Central memory CD8-positive, alpha-beta T cell (primary cell): Measurements from ENCODE around the gene LRRC4.

Experiments used
- ATAC-seq: fragments of 150-1000 bp; cut with Tn5 transposase; replicated peaks from 2 replicates; pipeline ENCODE4 v1.10.0; 2022; ENCODE audit warnings: mild to moderate bottlenecking, moderate FRiP score, moderate number of reproducible peaks; ENCODE audit not compliant: poor library complexity, severe bottlenecking; ENCODE audit errors: extremely low read depth
- DNase-seq, 2 donors: peaks; one replicate each; pipeline ENCODE4 v3.0.0; 2021; ENCODE audit warnings: low spot score in 2 of 2
- H3K27ac Mint-ChIP-seq: one replicate; pipeline ENCODE4 v1.8.0; 2022; ENCODE audit warnings: low read depth, mild to moderate bottlenecking, moderate library complexity, mixed read lengths
- H3K27me3 Mint-ChIP-seq: one replicate; pipeline ENCODE4 v1.8.0; 2022; ENCODE audit warnings: mixed read lengths
- H3K36me3 Mint-ChIP-seq: one replicate; pipeline ENCODE4 v1.8.0; 2022; ENCODE audit warnings: mild to moderate bottlenecking, moderate library complexity, mixed read lengths; ENCODE audit not compliant: insufficient read depth
- H3K4me1 Mint-ChIP-seq: one replicate; pipeline ENCODE4 v1.8.0; 2022; ENCODE audit warnings: mixed read lengths
- H3K4me3 Mint-ChIP-seq: one replicate; pipeline ENCODE4 v1.8.0; 2022; ENCODE audit warnings: mild to moderate bottlenecking, moderate library complexity, mixed read lengths
- H3K9me3 Mint-ChIP-seq: one replicate; pipeline ENCODE4 v1.8.0; 2022; ENCODE audit warnings: mixed read lengths

Gene LRRC4

DNA sequence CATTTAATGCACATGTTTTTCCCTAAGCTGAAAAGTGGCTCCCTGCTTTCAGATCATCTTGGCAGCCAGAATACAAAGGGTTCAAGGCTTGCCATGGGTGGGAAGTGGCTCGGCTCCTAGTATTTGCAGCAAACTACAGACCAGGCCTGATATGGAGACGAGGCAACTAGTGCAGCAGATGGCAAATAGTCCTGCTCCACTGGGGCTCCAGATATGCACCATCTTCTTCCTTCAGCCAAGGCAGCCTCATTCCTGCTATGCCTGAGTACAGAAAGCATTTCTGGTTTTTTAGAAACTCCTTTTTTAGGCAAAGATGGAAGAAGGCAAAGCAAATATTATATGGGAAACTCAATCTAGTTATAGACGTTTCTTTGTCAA lies 23.9 kb downstream of the LRRC4 start:
- H3K27me3 Mint-ChIP-seq = no peaks in the 10 kb centered on the region
- no peak for DNase-seq
- H3K4me1 Mint-ChIP-seq = peaks cover 26% of the 10 kb centered on the region
- H3K4me3 Mint-ChIP-seq = no peak overlapping the region
- no peak for ATAC-seq
- peaks cover 9% of the 10 kb centered on the region for H3K36me3 Mint-ChIP-seq
- H3K27ac Mint-ChIP-seq = no peak overlapping the region
- H3K9me3 Mint-ChIP-seq = no peaks in the 10 kb centered on the region

DNA sequence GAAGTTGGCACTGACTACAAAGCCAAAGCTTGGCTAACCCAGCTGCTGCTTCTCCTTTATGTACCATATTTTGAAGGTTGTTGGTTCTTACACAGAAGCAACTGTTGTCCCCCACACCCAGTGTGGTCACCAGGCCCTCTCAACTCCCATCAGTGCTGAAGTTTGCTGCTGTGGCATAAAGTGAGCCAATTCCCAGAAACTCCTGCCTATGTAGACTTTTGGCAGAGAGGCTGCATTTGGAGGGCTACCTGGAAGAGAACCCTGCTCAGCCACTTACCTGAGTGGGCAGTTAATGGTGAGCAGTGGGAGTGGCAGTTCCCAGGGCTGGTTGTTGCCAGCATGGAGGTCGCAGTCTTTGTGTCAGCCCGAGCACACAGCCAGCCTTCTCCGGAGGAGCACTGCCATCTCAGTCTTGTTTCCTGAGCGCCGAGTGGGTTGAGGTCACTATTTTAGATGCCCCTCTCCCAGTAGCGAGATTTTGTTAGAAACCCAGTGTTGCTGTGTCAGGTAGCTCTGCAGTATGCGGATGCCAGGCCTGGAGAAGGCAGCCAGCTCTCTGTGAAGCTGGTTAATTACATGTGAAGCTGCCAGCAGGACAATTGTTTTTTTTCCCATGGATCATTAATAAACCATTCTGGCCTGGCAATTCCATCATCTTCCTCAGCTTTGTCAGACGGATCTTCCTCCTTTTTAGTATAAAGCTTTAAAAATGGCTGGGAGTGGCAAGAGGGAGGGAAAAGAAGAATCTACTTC lies 24.5 kb downstream of the LRRC4 start:
- Mint-ChIP-seq H3K9me3 (no peaks in the 10 kb centered on the region), H3K4me1 (peaks cover 26% of the 10 kb centered on the region), H3K27me3 (no peaks in the 10 kb centered on the region), H3K27ac (no peak overlapping the region), H3K36me3 (peaks cover 9% of the 10 kb centered on the region), H3K4me3 (no peak overlapping the region)
- DNase-seq (no peak), ATAC-seq (no peak)

DNA sequence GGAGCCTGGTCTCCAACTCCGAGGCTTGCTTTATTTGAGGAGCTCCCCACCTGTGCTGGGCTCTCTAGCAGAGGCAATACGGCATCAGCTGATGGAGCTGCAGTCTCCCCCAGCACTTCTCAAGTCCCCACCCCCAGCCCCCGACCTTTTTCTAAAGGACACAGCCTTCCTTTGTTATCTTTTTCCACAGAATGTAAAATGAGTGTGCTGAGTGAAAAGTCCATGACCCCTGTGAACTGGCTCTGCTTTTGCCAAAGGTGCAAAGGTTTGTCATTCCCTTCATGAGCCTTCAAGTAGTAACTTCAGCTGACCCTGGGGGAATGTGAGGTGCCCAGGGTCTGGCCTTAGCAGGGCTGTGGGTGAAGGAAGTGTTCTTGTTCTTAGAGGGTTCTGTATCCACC lies 25.5 kb downstream of the LRRC4 start:
- no peaks in the 10 kb centered on the region for H3K9me3 Mint-ChIP-seq
- H3K4me3 Mint-ChIP-seq = no peak overlapping the region
- H3K27me3 Mint-ChIP-seq = no peaks in the 10 kb centered on the region
- DNase-seq (no peak), ATAC-seq (no peak)
- no peak overlapping the region for H3K27ac Mint-ChIP-seq
- H3K36me3 Mint-ChIP-seq = peaks cover 9% of the 10 kb centered on the region
- peaks cover 26% of the 10 kb centered on the region for H3K4me1 Mint-ChIP-seq

DNA sequence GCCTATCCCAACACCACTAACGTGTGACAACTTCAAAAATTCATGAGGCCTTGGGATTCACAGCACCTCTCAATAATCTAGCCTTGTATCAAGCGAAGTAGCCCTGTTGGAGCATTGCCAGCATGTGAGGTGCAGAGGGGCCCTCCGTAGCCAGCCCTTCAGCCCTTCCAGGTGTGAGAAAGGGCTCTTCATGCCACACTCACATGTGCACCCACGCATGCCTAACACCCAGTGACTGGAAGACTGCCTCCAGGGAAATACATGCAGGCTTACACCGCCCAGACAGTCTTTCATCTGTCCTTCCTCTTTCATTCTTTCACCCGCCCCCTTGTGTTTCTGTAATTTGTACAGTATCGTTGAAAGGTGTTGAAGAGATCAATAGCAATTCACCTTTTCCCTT lies 26.1 kb downstream of the LRRC4 start:
- Mint-ChIP-seq H3K27me3 (no peaks in the 10 kb centered on the region), H3K27ac (no peak overlapping the region), H3K4me1 (peaks cover 22% of the 10 kb centered on the region), H3K4me3 (no peak overlapping the region), H3K36me3 (peaks cover 9% of the 10 kb centered on the region), H3K9me3 (no peaks in the 10 kb centered on the region)
- no peak for DNase-seq
- no peak for ATAC-seq

DNA sequence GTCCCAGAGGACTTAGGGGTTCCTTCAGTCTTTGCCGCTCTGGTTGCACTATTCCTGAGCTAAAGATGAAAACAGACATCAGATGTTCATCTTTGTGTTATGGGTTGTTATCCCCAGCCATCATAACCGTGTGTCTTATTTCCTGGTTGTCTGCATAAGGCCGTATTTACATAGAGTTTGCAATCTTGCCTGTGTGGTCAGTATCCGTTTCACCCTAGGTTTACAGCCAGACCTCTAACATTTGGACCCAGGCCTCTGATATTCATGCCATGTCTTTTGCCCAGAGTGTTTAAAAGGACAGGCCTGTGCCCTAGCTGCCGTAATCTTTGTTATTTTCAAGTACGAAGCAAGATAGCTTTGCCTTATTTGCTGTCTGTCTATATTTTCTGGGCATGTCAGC lies 26.6 kb downstream of the LRRC4 start:
- ATAC-seq = no peak
- no peaks in the 10 kb centered on the region for H3K27me3 Mint-ChIP-seq
- DNase-seq = no peak
- no peak overlapping the region for H3K27ac Mint-ChIP-seq
- no peak overlapping the region for H3K4me3 Mint-ChIP-seq
- peaks cover 17% of the 10 kb centered on the region for H3K4me1 Mint-ChIP-seq
- H3K9me3 Mint-ChIP-seq = no peaks in the 10 kb centered on the region
- peaks cover 8% of the 10 kb centered on the region for H3K36me3 Mint-ChIP-seq

DNA sequence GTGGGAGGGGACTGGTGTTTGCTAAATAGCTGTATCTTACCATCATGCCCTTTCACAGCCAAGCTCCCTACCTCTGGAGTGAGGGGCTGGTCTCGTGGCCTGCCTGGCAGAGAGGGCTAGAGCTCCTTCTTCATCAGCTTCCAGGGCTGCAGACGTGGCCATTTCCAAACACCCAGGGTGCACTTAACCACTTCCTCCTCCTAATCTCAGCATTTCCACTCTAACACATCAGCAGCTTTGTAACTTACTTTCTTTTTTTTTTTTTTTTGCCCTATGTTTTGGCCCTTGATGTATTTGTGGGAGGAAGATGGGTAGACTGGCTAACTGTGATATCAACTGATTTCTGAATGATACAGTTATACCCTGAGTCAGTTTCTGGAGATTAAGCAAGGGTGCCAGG lies 27.4 kb downstream of the LRRC4 start:
- Mint-ChIP-seq H3K4me3 (no peak overlapping the region), H3K9me3 (no peaks in the 10 kb centered on the region), H3K27me3 (no peaks in the 10 kb centered on the region), H3K4me1 (peaks cover 17% of the 10 kb centered on the region), H3K27ac (no peak overlapping the region), H3K36me3 (peaks cover 10% of the 10 kb centered on the region)
- DNase-seq (no peak), ATAC-seq (no peak)

DNA sequence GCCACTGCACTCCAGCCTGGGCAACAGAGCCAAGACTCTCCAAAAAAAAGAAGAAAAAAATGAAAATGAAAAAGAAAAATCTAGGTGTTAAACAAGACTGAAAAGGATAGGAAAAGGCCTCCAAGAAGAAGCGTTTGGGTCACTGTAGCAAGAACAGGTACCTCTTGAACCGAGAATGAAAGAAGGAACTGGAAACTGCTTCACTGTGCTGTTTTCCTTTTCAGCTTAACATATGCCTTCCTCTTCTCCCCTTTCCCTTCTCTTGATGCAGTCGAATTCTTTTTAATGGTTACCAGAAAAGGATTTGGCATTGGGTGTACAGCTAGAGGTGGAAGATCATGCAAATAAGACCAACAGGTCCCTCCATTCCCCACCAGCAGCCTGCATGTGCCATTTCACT lies 28.1 kb downstream of the LRRC4 start:
- H3K27me3 Mint-ChIP-seq = no peaks in the 10 kb centered on the region
- peaks cover 17% of the 10 kb centered on the region for H3K4me1 Mint-ChIP-seq
- no peak overlapping the region for H3K27ac Mint-ChIP-seq
- H3K4me3 Mint-ChIP-seq = no peak overlapping the region
- ATAC-seq (no peak), DNase-seq (no peak)
- H3K9me3 Mint-ChIP-seq = no peaks in the 10 kb centered on the region
- H3K36me3 Mint-ChIP-seq = peaks cover 10% of the 10 kb centered on the region

DNA sequence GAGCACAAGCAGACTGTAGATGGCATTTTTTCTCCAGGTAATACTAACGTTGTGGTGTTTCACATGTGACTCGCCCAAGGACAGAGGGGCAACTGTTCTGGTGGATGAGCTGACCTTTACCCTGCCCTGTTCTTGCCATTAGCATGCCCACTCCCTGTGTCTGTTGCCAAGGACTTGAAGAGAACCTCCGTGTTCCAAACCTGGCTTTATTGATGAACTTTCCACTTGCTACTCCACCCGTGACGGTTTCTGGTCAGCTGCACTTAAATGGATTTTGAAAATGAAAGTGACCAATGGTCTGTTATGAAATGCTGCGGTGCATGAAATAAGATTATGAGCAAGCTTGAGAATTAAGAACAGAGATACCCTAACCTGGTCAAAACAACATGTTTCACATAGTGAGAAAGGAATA lies 30.4 kb downstream of the LRRC4 start:
- Mint-ChIP-seq H3K36me3 (peaks cover 8% of the 10 kb centered on the region), H3K4me1 (peaks cover 17% of the 10 kb centered on the region), H3K27me3 (no peaks in the 10 kb centered on the region), H3K4me3 (no peak overlapping the region), H3K27ac (no peak overlapping the region), H3K9me3 (no peaks in the 10 kb centered on the region)
- DNase-seq = no peak
- ATAC-seq = no peak

DNA sequence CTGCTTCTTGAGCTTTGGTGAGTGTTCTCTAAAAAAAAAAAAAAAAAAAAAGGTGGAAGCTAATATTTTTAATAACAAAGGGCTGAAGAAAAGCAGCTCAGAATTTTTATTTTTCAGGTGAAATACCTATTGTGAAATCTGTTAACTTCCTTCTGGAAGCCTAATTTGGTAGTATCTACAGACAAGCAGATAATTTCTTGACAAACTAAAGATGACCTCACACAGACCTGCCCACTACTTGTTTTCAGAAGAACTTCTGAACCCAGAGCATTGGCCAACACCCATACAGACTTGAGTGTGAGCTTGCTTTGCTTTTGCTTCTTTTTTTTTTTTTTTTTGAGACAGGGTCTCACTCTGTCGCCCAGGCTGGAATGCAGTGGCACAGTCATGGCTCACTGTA lies 31.2 kb downstream of the LRRC4 start:
- H3K27ac Mint-ChIP-seq = no peak overlapping the region
- H3K4me3 Mint-ChIP-seq = no peak overlapping the region
- no peaks in the 10 kb centered on the region for H3K27me3 Mint-ChIP-seq
- H3K36me3 Mint-ChIP-seq = peaks cover 8% of the 10 kb centered on the region
- DNase-seq = no peak
- ATAC-seq = no peak
- peaks cover 17% of the 10 kb centered on the region for H3K4me1 Mint-ChIP-seq
- no peaks in the 10 kb centered on the region for H3K9me3 Mint-ChIP-seq

DNA sequence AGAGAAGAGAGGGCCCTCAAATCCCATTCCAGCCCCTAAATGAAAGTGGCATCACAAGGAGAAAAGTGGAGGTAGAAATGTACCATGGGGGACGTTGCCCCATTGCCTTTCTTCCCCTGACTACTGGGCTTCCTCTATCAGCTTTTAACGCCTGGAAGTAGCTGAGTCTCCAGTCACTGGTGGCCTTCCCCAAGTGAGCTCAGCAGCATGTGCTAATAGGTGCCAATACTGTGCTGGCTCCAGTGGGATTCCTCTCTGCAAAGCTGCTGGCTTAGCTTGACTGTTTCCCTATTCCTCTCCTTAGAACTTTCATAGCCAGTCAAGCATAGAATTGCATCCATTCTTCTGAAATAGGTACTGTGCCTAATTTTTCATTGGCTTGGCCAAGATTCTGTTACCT lies 32.6 kb downstream of the LRRC4 start:
- H3K27me3 Mint-ChIP-seq = no peaks in the 10 kb centered on the region
- peaks cover 12% of the 10 kb centered on the region for H3K4me1 Mint-ChIP-seq
- DNase-seq (no peak), ATAC-seq (no peak)
- H3K4me3 Mint-ChIP-seq = no peak overlapping the region
- peaks cover 13% of the 10 kb centered on the region for H3K36me3 Mint-ChIP-seq
- H3K9me3 Mint-ChIP-seq = no peaks in the 10 kb centered on the region
- no peak overlapping the region for H3K27ac Mint-ChIP-seq

DNA sequence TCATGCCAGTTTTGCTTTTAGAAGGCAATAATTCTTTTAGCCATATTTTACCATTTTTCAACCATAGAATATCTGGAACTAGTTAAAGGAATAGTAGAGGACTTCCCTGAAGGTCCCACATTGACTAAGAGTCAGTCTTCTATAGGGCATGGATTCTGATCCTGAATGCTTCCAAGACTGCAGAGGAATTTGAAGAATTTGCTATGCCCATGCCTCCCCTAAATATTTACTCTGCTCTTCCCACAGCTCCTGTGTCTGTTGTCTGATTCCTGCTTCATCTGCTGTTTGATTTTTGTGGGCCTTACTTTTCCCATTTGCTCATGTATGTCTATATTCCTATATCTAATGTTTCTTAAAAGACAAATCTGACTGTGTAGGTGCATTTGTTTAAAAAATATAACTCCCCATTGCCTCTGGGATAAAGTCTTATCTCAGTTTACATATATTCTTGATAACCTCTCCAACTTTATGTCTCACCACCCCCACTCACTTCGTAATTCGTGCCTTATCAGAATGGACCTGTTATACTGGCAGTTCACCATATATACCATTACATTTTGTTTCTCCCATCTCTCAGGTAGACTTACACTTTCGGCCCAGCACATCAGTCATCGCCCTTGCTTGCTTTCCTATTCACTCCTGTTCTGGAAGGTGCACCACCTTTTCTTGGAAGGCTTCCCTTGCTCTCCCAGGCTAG lies 33.9 kb downstream of the LRRC4 start:
- Mint-ChIP-seq H3K9me3 (no peaks in the 10 kb centered on the region), H3K27ac (no peak overlapping the region), H3K36me3 (peaks cover 20% of the 10 kb centered on the region), H3K27me3 (no peaks in the 10 kb centered on the region), H3K4me1 (no peaks in the 10 kb centered on the region), H3K4me3 (no peak overlapping the region)
- DNase-seq = no peak
- ATAC-seq = no peak

DNA sequence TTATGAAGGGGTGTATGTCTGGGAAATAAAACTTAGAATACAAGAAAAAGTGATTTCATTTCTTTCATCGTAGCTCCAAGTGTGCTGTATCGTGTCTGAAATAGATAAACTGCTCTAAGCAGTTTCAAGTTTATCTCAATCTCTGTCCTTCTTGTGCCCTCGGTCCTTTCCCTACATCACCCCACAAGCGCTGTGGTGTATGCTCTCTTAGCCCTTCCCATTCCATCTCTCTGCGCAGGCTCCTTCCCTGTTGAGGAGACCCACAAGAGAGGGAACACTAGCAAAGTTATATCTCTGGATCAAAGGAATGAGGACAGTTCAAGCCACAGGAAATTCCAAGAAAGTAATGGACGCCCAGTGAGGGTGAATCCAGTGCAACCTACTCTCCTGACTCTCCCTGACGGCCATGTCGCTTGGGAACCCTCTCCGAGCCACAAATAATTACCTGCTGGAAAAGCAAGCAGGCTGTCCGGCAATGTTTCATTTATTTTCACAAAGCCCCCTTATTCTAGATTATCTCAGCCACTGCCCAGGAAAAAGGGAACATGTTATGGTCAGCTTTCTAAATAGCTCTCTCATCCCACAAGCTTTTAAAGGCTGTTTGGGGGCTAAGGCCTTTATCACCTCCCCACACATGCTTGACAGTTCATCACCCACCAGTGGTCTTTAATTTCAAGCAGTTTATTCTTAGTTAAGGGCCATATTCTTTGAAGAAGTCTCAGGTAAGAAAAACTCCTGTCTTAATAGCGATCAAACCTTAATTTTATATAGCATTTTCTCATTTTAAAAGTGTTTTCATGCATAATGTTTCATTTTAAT lies 34.8 kb downstream of the LRRC4 start:
- Mint-ChIP-seq H3K9me3 (no peaks in the 10 kb centered on the region), H3K36me3 (peaks cover 27% of the 10 kb centered on the region), H3K4me3 (no peak overlapping the region), H3K27me3 (no peaks in the 10 kb centered on the region), H3K27ac (no peak overlapping the region), H3K4me1 (no peaks in the 10 kb centered on the region)
- no peak for DNase-seq
- ATAC-seq = no peak

DNA sequence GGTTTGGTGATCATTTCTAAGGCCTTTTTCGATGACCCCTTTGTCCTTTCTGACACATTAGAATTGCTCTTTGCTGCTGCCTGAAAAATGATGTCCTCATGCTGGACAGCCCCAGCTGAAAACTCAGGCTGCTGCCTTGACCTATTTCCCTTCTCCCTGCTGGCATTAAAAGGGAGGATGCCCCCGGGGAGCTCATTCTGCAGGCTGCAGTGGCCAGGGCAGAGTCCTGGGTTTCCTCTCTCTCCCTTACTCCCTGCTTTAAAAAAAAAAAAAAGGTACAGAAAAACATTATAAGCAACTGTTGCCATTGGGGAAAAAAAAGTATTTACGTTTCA lies 35.4 kb downstream of the LRRC4 start:
- no peak for DNase-seq
- H3K36me3 Mint-ChIP-seq = peaks cover 31% of the 10 kb centered on the region
- ATAC-seq = no peak

More for the DNA sequence above, 35.4 kb downstream of the LRRC4 start:
- Mint-ChIP-seq H3K9me3 (no peaks in the 10 kb centered on the region), H3K27me3 (no peaks in the 10 kb centered on the region), H3K4me3 (no peak overlapping the region), H3K27ac (no peak overlapping the region), H3K4me1 (no peaks in the 10 kb centered on the region)
